Panc1 (cell line): ENCODE data around the gene BMP7. TPM values are rescaled to one million over a fixed set of nuclear protein-coding genes. Genes with fewer than 3 reads are reported as not detected.

Experiments used
- ATAC-seq: fragments of 200-7000 bp; cut with Tn5 transposase; 2 replicates; pipeline ENCODE4 v1.9.1; 2020; ENCODE audit warnings: mild to moderate bottlenecking, moderate library complexity
- BruUV-seq: library from RNA; stranded (reverse); fragments of 400-500 nt; replicated peaks from 2 replicates; lab custom pipeline; 2021; lab: Mats Ljungman, UMichigan
- CTCF ChIA-PET: fragments of 300-600 bp; sonication (Branson Sonifier 250); formaldehyde crosslinking; loops from one replicate; lab custom pipeline; 2022; ENCODE audit warnings: antibody characterized with exemption; lab: Charles Lee
- POLR2A ChIA-PET: fragments of 300-600 bp; sonication (Branson Sonifier 250); formaldehyde crosslinking; loops from one replicate; lab custom pipeline; 2022; ENCODE audit warnings: antibody characterized with exemption; lab: Charles Lee
- DNase-seq: peaks from one replicate; pipeline ENCODE4 v3.0.0-alpha.2; 2010; ENCODE audit warnings: low read depth, low spot score
- H3K27ac ChIP-seq: 2 replicates; pipeline ENCODE4 v1.5.1; 2011; ENCODE audit warnings: mild to moderate bottlenecking, low read length, inconsistent platforms
- H3K27me3 ChIP-seq: fragments of 200-500 bp; sonication (Bioruptor generic); 2 replicates; pipeline ENCODE4 v1.6.0; 2014; ENCODE audit warnings: low read length, inconsistent platforms; ENCODE audit not compliant: control insufficient read depth, insufficient read depth
- H3K36me3 ChIP-seq: fragments of 200-500 bp; sonication (Bioruptor generic); 2 replicates; pipeline ENCODE4 v1.5.1; 2014; ENCODE audit warnings: inconsistent platforms, mild to moderate bottlenecking, low read length, moderate library complexity; ENCODE audit not compliant: control insufficient read depth, insufficient read depth
- H3K4me1 ChIP-seq: 2 replicates; pipeline ENCODE4 v1.5.1; 2011; ENCODE audit warnings: inconsistent platforms, mild to moderate bottlenecking, low read length, moderate library complexity; ENCODE audit not compliant: control insufficient read depth, insufficient read depth
- H3K4me3 ChIP-seq, 2 experiments: 2 replicates each; pipeline ENCODE4 v1.5.1; 2011 to 2012; ENCODE audit warnings: low read depth in 2 of 2, low read length in 2 of 2, mild to moderate bottlenecking in 2 of 2, inconsistent platforms in 1 of 2, moderate library complexity in 1 of 2
- H3K9me3 ChIP-seq: fragments of 200-500 bp; sonication (Bioruptor generic); 2 replicates; pipeline ENCODE4 v1.5.1; 2014; ENCODE audit warnings: low read depth, mild to moderate bottlenecking, inconsistent platforms, low read length, moderate library complexity; ENCODE audit not compliant: control insufficient read depth, insufficient read depth
- POLR2AphosphoS5 ChIP-seq: IDR thresholded peaks from 2 replicates; pipeline ENCODE4 v1.6.1; 2012; ENCODE audit warnings: mild to moderate bottlenecking, low read depth, low read length, moderate library complexity
- SIN3A ChIP-seq: IDR thresholded peaks from 2 replicates; pipeline ENCODE4 v1.6.1; 2012; ENCODE audit warnings: low read depth, mild to moderate bottlenecking, low read length, moderate library complexity, borderline replicate concordance; ENCODE audit not compliant: insufficient read depth
- TCF7L2 ChIP-seq: IDR thresholded peaks from 2 replicates; pipeline ENCODE4 v1.6.1; 2011; ENCODE audit warnings: mild to moderate bottlenecking, low read depth, low read length, inconsistent platforms
- in situ Hi-C: cut with HindIII; loops from 2 replicates; pipeline ENCODE4 v1.10.0; 2016; ENCODE audit warnings: low sequenced_read_pairs, low pct_unique_long_range_greater_than_20kb
- intact Hi-C: fragments of 100-400 bp; cut with micrococcal nuclease; formaldehyde crosslinking; loops from one replicate; pipeline ENCODE4 v1.10.0; 2022; ENCODE audit not compliant: unreplicated experiment
- total RNA-seq: library from RNA; stranded (reverse); gene quantifications from one replicate; pipeline ENCODE4 v1.2.1, GENCODE V29; 2021; ENCODE audit not compliant: unreplicated experiment
- TF ChIP-seq, protein P1 (sequence below): fragments of 450-650 bp; IDR thresholded peaks from 2 replicates; pipeline ENCODE4 v1.5.1; 2017; ENCODE audit warnings: mild to moderate bottlenecking
- TF ChIP-seq, protein P2 (sequence below), 2 experiments: IDR thresholded peaks; 2 replicates each; pipeline ENCODE4 v1.6.1; 2011 to 2012; ENCODE audit warnings: low read depth in 2 of 2, control low read depth in 1 of 2, low read length in 1 of 2, mild to moderate bottlenecking in 1 of 2, moderate library complexity in 1 of 2; ENCODE audit not compliant: insufficient read depth in 1 of 2

BMP7 gene
- total RNA-seq, 1 experiment from 2014 or later, result 11.5 TPM

DNA sequence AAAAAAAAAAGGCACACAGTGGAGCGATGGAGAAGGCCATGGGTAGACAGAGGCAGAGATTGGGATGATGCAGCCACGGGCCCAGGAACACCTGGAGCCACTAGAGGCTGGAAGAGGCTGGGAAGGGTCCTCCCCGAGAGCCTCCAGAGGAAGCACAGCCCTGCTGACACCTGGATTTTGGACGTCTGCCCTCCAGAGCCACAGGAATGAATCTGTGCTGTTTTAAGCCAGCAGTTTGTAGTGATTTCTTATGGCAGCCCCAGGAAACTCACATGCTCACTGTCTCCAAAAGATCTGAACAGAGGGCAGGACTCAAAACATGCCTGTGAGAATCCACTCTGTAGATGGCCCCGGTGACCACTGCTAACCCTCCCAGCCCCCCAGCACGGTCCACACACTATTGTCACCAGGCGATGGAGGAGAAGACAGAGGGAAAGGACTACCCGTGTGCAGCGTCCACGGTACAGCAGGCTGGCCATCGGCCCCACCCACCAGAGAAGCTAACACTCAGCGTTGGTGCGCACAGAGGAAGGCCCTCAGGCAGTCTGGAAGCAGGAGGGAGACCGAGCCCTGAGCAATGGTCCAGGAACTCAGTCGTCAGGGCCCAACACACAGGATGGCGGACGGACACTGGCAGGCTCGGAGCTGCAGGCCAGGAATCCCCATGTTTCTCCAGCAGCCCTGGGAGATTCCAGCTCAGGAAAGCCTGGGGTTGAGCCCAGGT, 99.7 kb downstream of the BMP7 start:
- no peak for DNase-seq
- in situ Hi-C loops, result no loop called here

DNA sequence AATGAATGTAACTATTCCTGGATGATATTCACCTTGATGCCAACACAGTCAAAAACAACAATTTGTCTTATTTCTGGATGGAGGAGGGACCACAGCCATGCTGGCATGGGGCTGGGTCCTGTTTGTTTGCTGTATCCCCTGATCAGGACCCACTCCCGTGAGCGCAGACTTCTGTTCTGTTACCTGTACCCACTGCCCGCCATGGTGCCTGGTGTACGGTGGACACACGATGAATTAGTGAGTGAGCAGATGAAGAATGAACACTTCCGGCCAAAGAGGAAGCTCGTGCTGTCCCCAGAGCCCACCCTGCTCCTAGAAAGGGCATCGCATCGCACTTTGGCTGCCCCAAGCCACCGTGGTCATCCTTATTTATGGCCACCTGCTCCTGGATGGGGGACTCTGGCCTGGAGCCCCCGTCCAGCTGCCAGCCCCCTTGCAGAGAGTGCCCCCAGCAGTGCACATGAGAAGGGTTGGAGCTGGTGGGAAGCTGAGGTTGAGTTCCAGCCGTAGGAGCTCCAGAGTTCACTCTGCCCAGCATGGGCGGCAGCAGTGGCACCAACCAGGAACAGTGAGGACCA, 100.9 kb downstream of the BMP7 start:
- ATAC-seq (no peak), DNase-seq (no peak)
- intact Hi-C loops (no loop called here), in situ Hi-C loops (no loop called here)
- Histone ChIP-seq H3K36me3 (no peaks in the 10 kb centered on the region), H3K27me3 (no peaks in the 10 kb centered on the region), H3K4me1 (peaks cover 18% of the 10 kb centered on the region), H3K27ac (no peak overlapping the region), H3K4me3 (no peak overlapping the region), H3K9me3 (no peaks in the 10 kb centered on the region)
- no TSS peak for BruUV-seq
- no peak for TF ChIP-seq SIN3A
- TF ChIP-seq TCF7L2, result no peak
- ChIA-PET CTCF (no interaction called here), POLR2A (no interaction called here)

More for the DNA sequence above, 99.7 kb downstream of the BMP7 start:
- H3K27ac ChIP-seq, result peak overlapping the region; percentile 68
- intact Hi-C loops, result no loop called here
- ATAC-seq, result no peak
- CTCF ChIA-PET, result no interaction called here
- no TSS peak for BruUV-seq
- peaks cover 18% of the 10 kb centered on the region for H3K4me1 ChIP-seq
- no peak overlapping the region for H3K4me3 ChIP-seq
- no peaks in the 10 kb centered on the region for H3K36me3 ChIP-seq
- POLR2A ChIA-PET, result no interaction called here
- H3K27me3 ChIP-seq, result no peaks in the 10 kb centered on the region
- TF ChIP-seq, protein P1, sequence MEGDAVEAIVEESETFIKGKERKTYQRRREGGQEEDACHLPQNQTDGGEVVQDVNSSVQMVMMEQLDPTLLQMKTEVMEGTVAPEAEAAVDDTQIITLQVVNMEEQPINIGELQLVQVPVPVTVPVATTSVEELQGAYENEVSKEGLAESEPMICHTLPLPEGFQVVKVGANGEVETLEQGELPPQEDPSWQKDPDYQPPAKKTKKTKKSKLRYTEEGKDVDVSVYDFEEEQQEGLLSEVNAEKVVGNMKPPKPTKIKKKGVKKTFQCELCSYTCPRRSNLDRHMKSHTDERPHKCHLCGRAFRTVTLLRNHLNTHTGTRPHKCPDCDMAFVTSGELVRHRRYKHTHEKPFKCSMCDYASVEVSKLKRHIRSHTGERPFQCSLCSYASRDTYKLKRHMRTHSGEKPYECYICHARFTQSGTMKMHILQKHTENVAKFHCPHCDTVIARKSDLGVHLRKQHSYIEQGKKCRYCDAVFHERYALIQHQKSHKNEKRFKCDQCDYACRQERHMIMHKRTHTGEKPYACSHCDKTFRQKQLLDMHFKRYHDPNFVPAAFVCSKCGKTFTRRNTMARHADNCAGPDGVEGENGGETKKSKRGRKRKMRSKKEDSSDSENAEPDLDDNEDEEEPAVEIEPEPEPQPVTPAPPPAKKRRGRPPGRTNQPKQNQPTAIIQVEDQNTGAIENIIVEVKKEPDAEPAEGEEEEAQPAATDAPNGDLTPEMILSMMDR, result no peak
- TF ChIP-seq TCF7L2 (no peak), SIN3A (no peak), POLR2AphosphoS5 (no peak)
- TF ChIP-seq, protein P2, sequence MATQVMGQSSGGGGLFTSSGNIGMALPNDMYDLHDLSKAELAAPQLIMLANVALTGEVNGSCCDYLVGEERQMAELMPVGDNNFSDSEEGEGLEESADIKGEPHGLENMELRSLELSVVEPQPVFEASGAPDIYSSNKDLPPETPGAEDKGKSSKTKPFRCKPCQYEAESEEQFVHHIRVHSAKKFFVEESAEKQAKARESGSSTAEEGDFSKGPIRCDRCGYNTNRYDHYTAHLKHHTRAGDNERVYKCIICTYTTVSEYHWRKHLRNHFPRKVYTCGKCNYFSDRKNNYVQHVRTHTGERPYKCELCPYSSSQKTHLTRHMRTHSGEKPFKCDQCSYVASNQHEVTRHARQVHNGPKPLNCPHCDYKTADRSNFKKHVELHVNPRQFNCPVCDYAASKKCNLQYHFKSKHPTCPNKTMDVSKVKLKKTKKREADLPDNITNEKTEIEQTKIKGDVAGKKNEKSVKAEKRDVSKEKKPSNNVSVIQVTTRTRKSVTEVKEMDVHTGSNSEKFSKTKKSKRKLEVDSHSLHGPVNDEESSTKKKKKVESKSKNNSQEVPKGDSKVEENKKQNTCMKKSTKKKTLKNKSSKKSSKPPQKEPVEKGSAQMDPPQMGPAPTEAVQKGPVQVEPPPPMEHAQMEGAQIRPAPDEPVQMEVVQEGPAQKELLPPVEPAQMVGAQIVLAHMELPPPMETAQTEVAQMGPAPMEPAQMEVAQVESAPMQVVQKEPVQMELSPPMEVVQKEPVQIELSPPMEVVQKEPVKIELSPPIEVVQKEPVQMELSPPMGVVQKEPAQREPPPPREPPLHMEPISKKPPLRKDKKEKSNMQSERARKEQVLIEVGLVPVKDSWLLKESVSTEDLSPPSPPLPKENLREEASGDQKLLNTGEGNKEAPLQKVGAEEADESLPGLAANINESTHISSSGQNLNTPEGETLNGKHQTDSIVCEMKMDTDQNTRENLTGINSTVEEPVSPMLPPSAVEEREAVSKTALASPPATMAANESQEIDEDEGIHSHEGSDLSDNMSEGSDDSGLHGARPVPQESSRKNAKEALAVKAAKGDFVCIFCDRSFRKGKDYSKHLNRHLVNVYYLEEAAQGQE (IDR thresholded peaks at IDR 0.05; ENCODE audit: insufficient read depth in 1 of 2, low read depth in 2 of 2, low read length in 1 of 2), result no peak
- no peaks in the 10 kb centered on the region for H3K9me3 ChIP-seq

DNA sequence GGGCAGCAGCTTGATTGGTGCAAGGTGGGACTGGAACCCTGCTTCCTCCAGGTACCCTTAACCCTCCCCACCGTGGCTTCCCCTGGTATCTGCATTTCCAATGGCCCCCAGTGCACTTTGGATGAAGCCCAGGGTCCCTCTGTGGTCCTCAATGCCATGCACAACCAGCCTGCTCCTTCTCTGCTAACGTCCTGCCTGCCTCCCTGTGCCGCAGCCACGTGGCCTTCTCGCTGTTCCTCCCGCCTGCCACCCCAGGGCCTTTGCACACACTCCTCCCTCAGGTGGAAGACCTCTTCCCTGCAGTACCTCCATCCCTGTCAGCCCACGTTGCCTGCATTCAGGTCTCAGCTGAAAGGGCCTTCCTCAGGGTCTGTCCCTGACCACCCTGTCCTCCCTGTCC, 101.6 kb downstream of the BMP7 start:
- ChIA-PET CTCF (no interaction called here), POLR2A (no interaction called here)
- Histone ChIP-seq H3K9me3 (no peaks in the 10 kb centered on the region), H3K4me3 (no peak overlapping the region), H3K4me1 (peaks cover 18% of the 10 kb centered on the region), H3K27ac (no peak overlapping the region), H3K36me3 (no peaks in the 10 kb centered on the region), H3K27me3 (no peaks in the 10 kb centered on the region)
- BruUV-seq, result no TSS peak
- in situ Hi-C loops, result no loop called here
- no peak for TF ChIP-seq TCF7L2
- TF ChIP-seq, protein P2 (IDR thresholded peaks at IDR 0.05; ENCODE audit: insufficient read depth in 1 of 2, low read depth in 2 of 2, low read length in 1 of 2), result no peak
- DNase-seq (no peak), ATAC-seq (no peak)
- intact Hi-C loops, result no loop called here
